Psoas muscle (tissue), 8 donors: ENCODE measurements around the gene COX7A2. TPM values are rescaled to one million over a fixed set of nuclear protein-coding genes. Genes with fewer than 3 reads are reported as not detected.

Source experiments
- ATAC-seq, 4 donors: fragments of 200-7000 bp; cut with Tn5 transposase; one replicate each; pipeline ENCODE4 v1.9.1; 2020; ENCODE audit warnings: moderate library complexity in 3 of 4, mild to moderate bottlenecking in 2 of 4
- DNase-seq, 2 donors: peaks; one replicate each; pipeline ENCODE4 v3.0.0-alpha.2; 2020
- H3K27ac ChIP-seq: fragments of 200-600 bp; one replicate; pipeline ENCODE4 v1.8.0; 2022
- H3K27me3 ChIP-seq, 3 donors: fragments of 200-600 bp in 1 of 3; one replicate each; pipeline versions ENCODE4 v1.6.1 to v1.8.0; 2013 to 2022; ENCODE audit warnings: low read length in 2 of 3, mild to moderate bottlenecking in 2 of 3, moderate library complexity in 1 of 3; ENCODE audit not compliant: insufficient read depth in 3 of 3
- H3K36me3 ChIP-seq, 2 donors: fragments of 200-600 bp in 1 of 2; one replicate each; pipeline versions ENCODE4 v1.6.1 to v1.8.0; 2013 to 2022; ENCODE audit warnings: low read depth in 1 of 2, mild to moderate bottlenecking in 1 of 2, moderate library complexity in 1 of 2; ENCODE audit not compliant: insufficient read depth in 1 of 2
- H3K4me1 ChIP-seq: fragments of 200-600 bp; one replicate; pipeline ENCODE4 v1.8.0; 2022
- H3K4me3 ChIP-seq: fragments of 200-600 bp; one replicate; pipeline ENCODE4 v1.8.0; 2022; ENCODE audit warnings: mild to moderate bottlenecking
- H3K9me3 ChIP-seq: fragments of 200-600 bp; one replicate; pipeline ENCODE4 v1.8.0; 2022
- WGBS, 3 donors: extraction: QIAGEN DNeasy Blood & Tissue Kit; methylation state at CpG; one replicate each; pipeline versions ENCODE4 v1.1.6 to v1.1.7; 2013; 5-methylcytosine and 5-hydroxymethylcytosine counted together
- intact Hi-C, 2 donors: fragments of 100-400 bp; cut with DNase I; formaldehyde crosslinking; loops; one replicate each; pipeline versions ENCODE4 v1.11.0 to v1.14.2; 2022
- polyA plus RNA-seq, 3 donors: library from polyadenylated mRNA; stranded (reverse); fragments of 200-250 nt; gene quantifications; one replicate each; pipeline ENCODE4 v1.2.3, GENCODE V29; 2013
- total RNA-seq, 4 donors: library from RNA; stranded (reverse); fragmentation: NEBNext Ultra II Directional in 2 of 4; extraction: Animal tissue kit (Norgen Biotek cat#: 25700) in 2 of 4; gene quantifications; one replicate each; pipeline versions ENCODE4 v1.2.1 to v1.2.4, GENCODE V29; 2021 to 2023
- TF ChIP-seq, protein P1 (sequence below): fragments of 200-600 bp; IDR thresholded peaks from one replicate; pipeline ENCODE4 v1.8.0; 2022; ENCODE audit warnings: antibody characterized with exemption
- donor health status: healthy with polysubstance abuse.
- donor health status: DM: no; HTN: no; CAD: no; lungs with moderate emphysema.
- donor health status: Bipolar disorder and iron deficiency.
- donor health status: healthy.
- donor health status: DM: yes; HTN: yes; CAD: no.
- donor health status: DM: no; HTN: no; CAD: no.
- donor health status: DM: no; HTN: no; CAD: no.
- donor health status: DM: yes; HTN: yes; CAD: no.

The COX7A2 gene
- total and polyA plus RNA-seq, 7 donors = 224 to 466 (median 366) TPM

DNA sequence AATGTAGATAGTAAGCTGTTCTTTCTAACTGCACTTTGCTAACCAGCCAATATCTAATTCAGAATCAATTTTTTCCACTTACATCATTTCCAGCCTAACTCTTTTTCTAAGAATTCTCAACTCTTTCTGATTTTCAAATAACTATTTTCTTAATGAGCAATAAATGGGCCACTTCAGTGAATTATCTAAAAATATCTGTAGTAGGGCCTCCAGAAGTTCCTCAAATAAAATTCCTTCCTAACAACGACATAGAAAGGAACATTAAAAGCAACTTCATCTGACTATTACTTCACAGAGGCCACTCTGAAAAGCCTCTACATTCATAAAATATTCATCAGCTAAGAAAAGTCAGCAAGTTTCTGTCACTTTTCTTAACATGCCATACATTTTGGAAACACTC, 42.6 kb downstream of the COX7A2 start:
- Histone ChIP-seq H3K4me3 (no peak overlapping the region), H3K4me1 (peaks cover 17% of the 10 kb centered on the region), H3K27me3 (peaks cover 0 to 58% (median 15%) of the 10 kb centered on the region in 3 donors), H3K36me3 (no peaks in the 10 kb centered on the region), H3K27ac (no peak overlapping the region), H3K9me3 (no peaks in the 10 kb centered on the region)
- ATAC-seq = no peak
- WGBS, 3 donors = 31 to 40% (median 36%) methylated on average over 1 of the region's 1 CpG
- intact Hi-C loops = loop anchor here in 1 of 2 donors (10.0 kb wide), 3 partner anchors 456 to 1526 kb away; no protein-coding TSS in a partner anchor
- TF ChIP-seq, protein P1, sequence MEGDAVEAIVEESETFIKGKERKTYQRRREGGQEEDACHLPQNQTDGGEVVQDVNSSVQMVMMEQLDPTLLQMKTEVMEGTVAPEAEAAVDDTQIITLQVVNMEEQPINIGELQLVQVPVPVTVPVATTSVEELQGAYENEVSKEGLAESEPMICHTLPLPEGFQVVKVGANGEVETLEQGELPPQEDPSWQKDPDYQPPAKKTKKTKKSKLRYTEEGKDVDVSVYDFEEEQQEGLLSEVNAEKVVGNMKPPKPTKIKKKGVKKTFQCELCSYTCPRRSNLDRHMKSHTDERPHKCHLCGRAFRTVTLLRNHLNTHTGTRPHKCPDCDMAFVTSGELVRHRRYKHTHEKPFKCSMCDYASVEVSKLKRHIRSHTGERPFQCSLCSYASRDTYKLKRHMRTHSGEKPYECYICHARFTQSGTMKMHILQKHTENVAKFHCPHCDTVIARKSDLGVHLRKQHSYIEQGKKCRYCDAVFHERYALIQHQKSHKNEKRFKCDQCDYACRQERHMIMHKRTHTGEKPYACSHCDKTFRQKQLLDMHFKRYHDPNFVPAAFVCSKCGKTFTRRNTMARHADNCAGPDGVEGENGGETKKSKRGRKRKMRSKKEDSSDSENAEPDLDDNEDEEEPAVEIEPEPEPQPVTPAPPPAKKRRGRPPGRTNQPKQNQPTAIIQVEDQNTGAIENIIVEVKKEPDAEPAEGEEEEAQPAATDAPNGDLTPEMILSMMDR = no peak
- no peak for DNase-seq

DNA sequence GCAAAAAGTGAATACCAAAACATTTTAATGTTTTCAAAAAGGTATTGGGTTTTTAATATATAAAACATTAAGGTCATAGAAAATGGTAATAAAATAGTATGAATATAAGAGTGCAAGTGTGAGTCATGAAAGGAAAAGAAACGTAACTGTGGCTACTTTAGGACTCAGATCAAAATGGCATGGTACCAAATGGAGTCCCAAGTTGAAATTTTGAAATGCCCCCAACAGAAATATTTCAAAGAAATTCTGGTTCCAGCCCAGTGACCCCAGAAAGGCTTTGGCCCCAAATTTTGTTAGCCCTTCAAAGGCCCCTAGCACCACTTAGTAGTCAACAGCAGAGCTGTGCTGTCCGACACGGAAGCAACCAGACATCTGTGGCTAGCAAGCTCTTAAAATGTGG, 43.7 kb downstream of the COX7A2 start:
- peaks cover 0 to 48% (median 10%) of the 10 kb centered on the region in 3 donors for H3K27me3 ChIP-seq
- no peak for DNase-seq
- H3K36me3 ChIP-seq = no peaks in the 10 kb centered on the region
- no peaks in the 10 kb centered on the region for H3K9me3 ChIP-seq
- TF ChIP-seq, protein P1 = no peak
- no peak overlapping the region for H3K4me3 ChIP-seq
- ATAC-seq = no peak
- 74 to 85% (median 80%) methylated on average over 3 of the region's 3 CpGs for WGBS, 3 donors
- no peak overlapping the region for H3K27ac ChIP-seq
- intact Hi-C loops = loop anchor here in 1 of 2 donors (10.0 kb wide), 3 partner anchors 455 to 1525 kb away; no protein-coding TSS in a partner anchor
- peaks cover 7% of the 10 kb centered on the region for H3K4me1 ChIP-seq

DNA sequence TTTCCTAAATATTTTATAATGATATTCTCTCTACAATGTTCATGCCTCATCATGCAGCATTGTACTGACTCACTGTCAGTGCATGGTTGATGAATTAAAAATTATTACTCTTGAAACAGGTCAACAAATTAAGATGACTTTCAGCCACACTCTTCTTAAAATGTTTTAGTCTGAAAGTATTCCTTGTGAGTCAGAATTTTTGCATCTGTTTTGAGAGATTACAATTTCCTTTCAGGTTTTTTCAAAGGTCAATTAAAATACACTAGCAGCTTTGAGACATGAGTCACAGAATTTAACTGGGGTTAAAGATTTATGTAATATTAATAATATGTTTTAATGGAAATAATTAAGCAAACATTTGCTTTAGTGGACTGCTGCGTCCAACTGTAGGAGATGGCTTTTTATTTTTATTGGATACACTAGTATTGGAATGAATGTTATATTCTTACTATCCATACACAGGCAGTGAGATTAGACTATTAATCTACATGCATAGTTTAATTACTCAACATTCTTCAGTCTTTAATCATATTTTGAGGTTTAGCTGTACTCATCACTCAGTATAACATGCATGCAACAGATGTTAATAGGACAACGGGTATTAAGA, 47.4 kb downstream of the COX7A2 start:
- TF ChIP-seq, protein P1 = no peak
- no peaks in the 10 kb centered on the region for H3K4me1 ChIP-seq
- H3K27ac ChIP-seq = no peak overlapping the region
- no peaks in the 10 kb centered on the region for H3K36me3 ChIP-seq
- H3K27me3 ChIP-seq = peaks cover 0 to 11% (median 0%) of the 10 kb centered on the region in 3 donors
- ATAC-seq = no peak
- no peak overlapping the region for H3K4me3 ChIP-seq
- WGBS, 3 donors = 29 to 57% (median 31%) methylated on average over 2 of the region's 2 CpGs
- DNase-seq = no peak
- no peaks in the 10 kb centered on the region for H3K9me3 ChIP-seq
- intact Hi-C loops = no loop called here

DNA sequence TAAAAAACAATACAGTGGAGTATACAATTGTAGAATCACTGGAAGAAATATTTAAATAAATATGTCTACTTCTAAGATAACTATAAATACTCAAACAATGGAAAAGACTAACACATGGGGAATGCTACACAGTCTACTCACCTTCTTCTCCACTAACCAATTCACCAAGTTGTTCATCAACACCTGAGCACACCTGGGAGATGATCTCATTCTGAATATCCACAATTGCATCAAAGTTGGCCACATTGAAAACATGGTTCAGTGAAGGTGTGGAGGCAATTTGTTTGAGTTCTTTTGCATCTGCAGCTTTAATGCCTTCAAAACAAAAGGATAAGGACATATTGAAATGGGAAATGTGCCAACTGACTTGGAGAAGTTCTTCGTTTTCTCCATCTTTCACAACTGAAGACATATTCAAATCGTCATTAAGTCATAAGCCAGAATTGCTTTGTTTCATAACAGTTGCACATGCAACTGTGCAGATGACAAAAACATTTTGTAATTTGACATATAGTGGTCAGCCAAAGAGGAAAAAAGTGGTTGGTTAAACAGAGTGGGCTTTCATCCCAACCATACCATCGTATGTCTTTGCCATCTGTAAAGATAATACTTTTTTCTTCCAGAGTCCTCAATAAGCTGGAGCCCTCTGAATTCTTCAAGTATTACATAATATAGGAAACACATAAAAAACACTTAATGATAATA, 55.2 kb downstream of the COX7A2 start:
- no peak overlapping the region for H3K27ac ChIP-seq
- H3K4me1 ChIP-seq = no peaks in the 10 kb centered on the region
- WGBS, 3 donors = 61 to 73% (median 62%) methylated on average over 3 of the region's 3 CpGs
- no peak overlapping the region for H3K4me3 ChIP-seq
- no peaks in the 10 kb centered on the region for H3K36me3 ChIP-seq
- H3K9me3 ChIP-seq = no peaks in the 10 kb centered on the region
- DNase-seq = no peak
- intact Hi-C loops = no loop called here
- no peak for ATAC-seq
- TF ChIP-seq, protein P1 = no peak
- no peaks in the 10 kb centered on the region for H3K27me3 ChIP-seq

Other genes starting within 250 kb of the COX7A2 start
- gene COL12A1, start 37.7 kb downstream of the COX7A2 start, total RNA-seq = 10 to 100 TPM in 3 of 4 donors, 1 to 10 TPM in 1; 5.9 to 23.2 (median 18.7) TPM
- 1 to 10 TPM; 2.7 to 5.4 (median 4.6) TPM for gene COL12A1, start 37.7 kb downstream of the COX7A2 start, polyA plus RNA-seq
- 10 to 100 TPM; 30.9 to 52.6 (median 41.6) TPM for gene TMEM30A, start 41.0 kb upstream of the COX7A2 start, total RNA-seq
- gene TMEM30A, start 41.0 kb upstream of the COX7A2 start, polyA plus RNA-seq = 10 to 100 TPM; 18.7 to 46.1 (median 37.6) TPM
- gene FILIP1, start 250.0 kb upstream of the COX7A2 start, total RNA-seq = 100 to 1,000 TPM in 1 of 4 donors, 10 to 100 TPM in 3; 71.5 to 129 (median 87.1) TPM
- gene FILIP1, start 250.0 kb upstream of the COX7A2 start, polyA plus RNA-seq = 10 to 100 TPM in 2 of 3 donors, 1 to 10 TPM in 1; 2.8 to 32.4 (median 20.1) TPM